GM13976 (cell line): Measurements from ENCODE around the gene FTO.

Experiments used
- DNase-seq: peaks from one replicate; pipeline ENCODE4 v3.0.0; 2012; ENCODE audit warnings: low spot score
- CTCF ChIP-seq: IDR thresholded peaks from 2 replicates; pipeline ENCODE4 v1.5.1; 2012; ENCODE audit warnings: borderline replicate concordance, mild to moderate bottlenecking; ENCODE audit not compliant: insufficient read depth; ENCODE audit errors: extremely low read depth, missing control alignments, control extremely low read depth
- in situ Hi-C: fragments of 300-500 bp; cut with MboI; formaldehyde crosslinking; loops from one replicate; pipeline ENCODE4 v1.12.0; 2022; ENCODE audit warnings: low sequenced_read_pairs, mixed read lengths, inconsistent platforms; ENCODE audit not compliant: unreplicated experiment

Gene FTO

GRCh38 chr16:54049591-54050458, 345.9 kb downstream of the FTO start:
- DNase-seq, result no peak
- in situ Hi-C loops, result no loop called here
- no peak for TF ChIP-seq CTCF

- TF ChIP-seq CTCF, result no peak
- in situ Hi-C loops, result no loop called here
- DNase-seq, result no peak
These were observed 346.7 kb downstream of the FTO start for GRCh38 chr16:54050459-54051210.

GRCh38 chr16:54051821-54052220, 347.9 kb downstream of the FTO start:
- no peak for TF ChIP-seq CTCF
- DNase-seq, result no peak
- in situ Hi-C loops, result no loop called here

- in situ Hi-C loops, result no loop called here
- no peak for DNase-seq
- TF ChIP-seq CTCF, result no peak
These were observed 348.3 kb downstream of the FTO start for GRCh38 chr16:54052271-54052670.

- no peak for DNase-seq
- in situ Hi-C loops, result no loop called here
- no peak for TF ChIP-seq CTCF
These were observed 350.2 kb downstream of the FTO start for GRCh38 chr16:54053891-54054820.

GRCh38 chr16:54055191-54055590, 351.2 kb downstream of the FTO start:
- in situ Hi-C loops, result no loop called here
- TF ChIP-seq CTCF, result no peak
- no peak for DNase-seq
